WTC11 (cell line): ENCODE results near the gene TMCO2. TPM values are rescaled to one million over a fixed set of nuclear protein-coding genes. Genes with fewer than 3 reads are reported as not detected.

Source experiments
- ATAC-seq: fragments of 200-7000 bp; cut with Tn5 transposase; 2 replicates; pipeline ENCODE4 v1.10.0; 2021; ENCODE audit warnings: mild to moderate bottlenecking, moderate library complexity
- CTCF ChIA-PET: fragments of 300-600 bp; sonication (Branson Sonifier 250); formaldehyde crosslinking; loops from one replicate; lab custom pipeline; 2021; ENCODE audit warnings: antibody characterized with exemption; lab: Charles Lee
- POLR2A ChIA-PET: fragments of 350-600 bp; sonication (Branson Sonifier 250); formaldehyde crosslinking; loops from one replicate; lab custom pipeline; 2021; ENCODE audit warnings: antibody characterized with exemption; lab: Charles Lee
- DNase-seq: peaks from one replicate; pipeline ENCODE4 v3.0.0; 2021; ENCODE audit warnings: low spot score
- H3K27ac Mint-ChIP-seq: 2 replicates; pipeline ENCODE4 v1.8.0; 2021; ENCODE audit warnings: mixed read lengths
- H3K27me3 Mint-ChIP-seq: 2 replicates; pipeline ENCODE4 v1.8.0; 2021; ENCODE audit warnings: low read depth, mild to moderate bottlenecking, moderate library complexity, mixed read lengths
- H3K36me3 Mint-ChIP-seq: 2 replicates; pipeline ENCODE4 v1.8.0; 2021; ENCODE audit warnings: mixed read lengths
- H3K4me1 Mint-ChIP-seq: 2 replicates; pipeline ENCODE4 v1.8.0; 2022; ENCODE audit warnings: mixed read lengths
- H3K4me3 Mint-ChIP-seq: 2 replicates; pipeline ENCODE4 v1.8.0; 2021; ENCODE audit warnings: mild to moderate bottlenecking, moderate library complexity, mixed read lengths
- H3K9me3 Mint-ChIP-seq: 2 replicates; pipeline ENCODE4 v1.8.0; 2021; ENCODE audit warnings: mixed read lengths
- ATF2 ChIP-seq: sonication (generic); formaldehyde crosslinking; IDR thresholded peaks from 2 replicates; pipeline ENCODE4 v1.8.1; 2022; ENCODE audit warnings: low read depth, missing genetic modification reagents, borderline replicate concordance
- CBFB ChIP-seq: sonication (generic); formaldehyde crosslinking; IDR thresholded peaks from 2 replicates; pipeline ENCODE4 v1.8.1; 2022; ENCODE audit warnings: mild to moderate bottlenecking, low read depth, missing genetic modification reagents
- FOXJ3 ChIP-seq: sonication (generic); formaldehyde crosslinking; IDR thresholded peaks from 2 replicates; pipeline ENCODE4 v1.9.0; 2021; ENCODE audit warnings: missing genetic modification reagents, mild to moderate bottlenecking, borderline replicate concordance
- FOXK1 ChIP-seq: sonication (generic); formaldehyde crosslinking; IDR thresholded peaks from 2 replicates; pipeline ENCODE4 v1.8.0; 2022; ENCODE audit warnings: mild to moderate bottlenecking, moderate library complexity, missing genetic modification reagents
- FOXP4 ChIP-seq: sonication (generic); formaldehyde crosslinking; IDR thresholded peaks from 2 replicates; pipeline ENCODE4 v1.8.0; 2022; ENCODE audit warnings: mild to moderate bottlenecking, missing genetic modification reagents
- OVOL2 ChIP-seq: fragments of 250-450 bp; sonication (Bioruptor Pico); IDR thresholded peaks from 2 replicates; pipeline ENCODE4 v1.9.0; 2021; ENCODE audit warnings: mild to moderate bottlenecking, borderline replicate concordance
- SMAD4 ChIP-seq: sonication (generic); formaldehyde crosslinking; IDR thresholded peaks from 2 replicates; pipeline ENCODE4 v1.8.0; 2022; ENCODE audit warnings: mild to moderate bottlenecking, missing genetic modification reagents
- TEAD1 ChIP-seq: sonication (generic); formaldehyde crosslinking; IDR thresholded peaks from 2 replicates; pipeline ENCODE4 v1.8.0; 2022; ENCODE audit warnings: mild to moderate bottlenecking, missing genetic modification reagents
- TP53 ChIP-seq: sonication (generic); formaldehyde crosslinking; IDR thresholded peaks from 2 replicates; pipeline ENCODE4 v1.8.1; 2023; ENCODE audit warnings: mild to moderate bottlenecking, missing genetic modification reagents
- USF2 ChIP-seq: sonication (generic); formaldehyde crosslinking; IDR thresholded peaks from 2 replicates; pipeline ENCODE4 v1.8.1; 2023; ENCODE audit warnings: mild to moderate bottlenecking, missing genetic modification reagents, moderate library complexity
- ZBTB21 ChIP-seq: sonication (generic); formaldehyde crosslinking; IDR thresholded peaks from 2 replicates; pipeline ENCODE4 v1.8.1; 2023; ENCODE audit warnings: mild to moderate bottlenecking, missing genetic modification reagents, borderline replicate concordance
- ZMAT4 ChIP-seq: fragments of 250-450 bp; sonication (Bioruptor Pico); IDR thresholded peaks from 2 replicates; pipeline ENCODE4 v1.9.0; 2021; ENCODE audit warnings: mild to moderate bottlenecking
- ZNF317 ChIP-seq: sonication (generic); formaldehyde crosslinking; IDR thresholded peaks from 2 replicates; pipeline ENCODE4 v1.8.1; 2023; ENCODE audit warnings: low read depth, mild to moderate bottlenecking, moderate library complexity, missing genetic modification reagents, borderline replicate concordance
- ZNF416 ChIP-seq: fragments of 250-450 bp; sonication (Bioruptor Pico); IDR thresholded peaks from 2 replicates; pipeline ENCODE4 v1.9.0; 2021; ENCODE audit warnings: mild to moderate bottlenecking, inconsistent platforms
- ZSCAN18 ChIP-seq: fragments of 250-450 bp; sonication (Bioruptor Pico); IDR thresholded peaks from 2 replicates; pipeline ENCODE4 v2.1.2; 2022; ENCODE audit warnings: mild to moderate bottlenecking, moderate library complexity
- total RNA-seq: library from RNA; stranded (reverse); gene quantifications from 3 replicates; pipeline ENCODE4 v1.2.3, GENCODE V29; 2021
- TF ChIP-seq, protein P1 (sequence below): sonication (generic); formaldehyde crosslinking; IDR thresholded peaks from 2 replicates; pipeline ENCODE4 v1.8.1; 2022; ENCODE audit warnings: mild to moderate bottlenecking, missing genetic modification reagents, moderate library complexity, borderline replicate concordance

Gene TMCO2
- total RNA-seq, 1 experiment from 2014 or later, result not detected

- TF ChIP-seq ZNF416 (CRISPR knock-in tag), result no peak
- no peak for TF ChIP-seq ZBTB21 (CRISPR knock-in tag)
- TF ChIP-seq TP53 (CRISPR knock-in tag), result no peak
- TF ChIP-seq CBFB (CRISPR knock-in tag), result no peak
- TF ChIP-seq FOXK1 (CRISPR knock-in tag), result no peak
- TF ChIP-seq OVOL2 (CRISPR knock-in tag), result no peak
- TF ChIP-seq, protein P1, sequence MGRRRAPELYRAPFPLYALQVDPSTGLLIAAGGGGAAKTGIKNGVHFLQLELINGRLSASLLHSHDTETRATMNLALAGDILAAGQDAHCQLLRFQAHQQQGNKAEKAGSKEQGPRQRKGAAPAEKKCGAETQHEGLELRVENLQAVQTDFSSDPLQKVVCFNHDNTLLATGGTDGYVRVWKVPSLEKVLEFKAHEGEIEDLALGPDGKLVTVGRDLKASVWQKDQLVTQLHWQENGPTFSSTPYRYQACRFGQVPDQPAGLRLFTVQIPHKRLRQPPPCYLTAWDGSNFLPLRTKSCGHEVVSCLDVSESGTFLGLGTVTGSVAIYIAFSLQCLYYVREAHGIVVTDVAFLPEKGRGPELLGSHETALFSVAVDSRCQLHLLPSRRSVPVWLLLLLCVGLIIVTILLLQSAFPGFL (CRISPR knock-in tag), result no peak
- no peak for TF ChIP-seq FOXP4 (CRISPR knock-in tag)
- Mint-ChIP-seq H3K9me3 (no peaks in the 10 kb centered on the region), H3K27me3 (peaks cover 24% of the 10 kb centered on the region), H3K27ac (no peak overlapping the region), H3K36me3 (no peaks in the 10 kb centered on the region), H3K4me3 (no peak overlapping the region), H3K4me1 (no peaks in the 10 kb centered on the region)
- POLR2A ChIA-PET, result interaction anchor here (0.6 kb wide), 1 partner anchor 52 kb away, joined by 5 read pairs; no protein-coding TSS in a partner anchor
- no peak for DNase-seq
- CTCF ChIA-PET, result interaction anchor here (3.2 kb wide), 1 partner anchor 15 kb away, joined by 21 read pairs; no protein-coding TSS in a partner anchor
- ATAC-seq, result no peak
These were observed 52.5 kb downstream of the TMCO2 start for GRCh38 chr1:40300249-40300567.

DNA sequence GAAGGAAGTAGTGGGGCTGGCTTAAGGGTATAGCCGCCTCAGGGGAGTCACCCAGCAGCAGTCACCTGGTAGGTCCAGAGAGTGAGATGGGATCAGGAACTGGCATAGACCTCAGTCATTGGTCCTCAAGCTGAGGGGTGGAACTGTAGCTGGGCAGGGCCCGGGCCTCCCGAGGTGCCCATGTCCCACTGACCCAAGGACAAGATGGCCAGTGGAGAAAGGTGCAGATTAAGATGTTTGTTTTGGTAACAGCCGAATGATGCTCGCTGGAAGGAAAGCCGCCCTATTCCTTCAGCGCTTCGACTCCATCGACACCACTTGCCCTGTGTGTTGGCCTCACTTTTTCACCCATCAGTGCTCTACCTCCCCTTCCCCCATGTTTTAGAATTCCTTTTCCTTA lies 52.9 kb downstream of the TMCO2 start:
- H3K27ac Mint-ChIP-seq, result no peak overlapping the region
- peaks cover 26% of the 10 kb centered on the region for H3K27me3 Mint-ChIP-seq
- H3K36me3 Mint-ChIP-seq, result no peaks in the 10 kb centered on the region
- H3K9me3 Mint-ChIP-seq, result no peaks in the 10 kb centered on the region
- no peaks in the 10 kb centered on the region for H3K4me1 Mint-ChIP-seq
- no peak for TF ChIP-seq ATF2
- no peak for TF ChIP-seq ZSCAN18
- TF ChIP-seq FOXJ3 (CRISPR knock-in tag), result no peak
- TF ChIP-seq TEAD1 (CRISPR knock-in tag), result no peak
- no peak for TF ChIP-seq USF2 (CRISPR knock-in tag)
- TF ChIP-seq ZNF317 (CRISPR knock-in tag), result no peak
- TF ChIP-seq ZMAT4 (CRISPR knock-in tag), result no peak
- no peak for TF ChIP-seq SMAD4 (CRISPR knock-in tag)
- H3K4me3 Mint-ChIP-seq, result no peak overlapping the region
- no peak for DNase-seq
- POLR2A ChIA-PET, result no interaction called here
- CTCF ChIA-PET, result interaction anchor here (3.2 kb wide), 1 partner anchor 15 kb away, joined by 21 read pairs; no protein-coding TSS in a partner anchor
- ATAC-seq, result no peak
